ENCODE results near the gene RIOX2. TPM values are rescaled to one million over a fixed set of nuclear protein-coding genes. Genes with fewer than 3 reads are reported as not detected.
"Not testable (repeated sequence)": the region's sequence is repeated elsewhere in the genome, so short reads cannot be mapped to it uniquely, and the experiment has no call there.

Gene RIOX2
- total RNA-seq, result 15.1 TPM

DNA sequence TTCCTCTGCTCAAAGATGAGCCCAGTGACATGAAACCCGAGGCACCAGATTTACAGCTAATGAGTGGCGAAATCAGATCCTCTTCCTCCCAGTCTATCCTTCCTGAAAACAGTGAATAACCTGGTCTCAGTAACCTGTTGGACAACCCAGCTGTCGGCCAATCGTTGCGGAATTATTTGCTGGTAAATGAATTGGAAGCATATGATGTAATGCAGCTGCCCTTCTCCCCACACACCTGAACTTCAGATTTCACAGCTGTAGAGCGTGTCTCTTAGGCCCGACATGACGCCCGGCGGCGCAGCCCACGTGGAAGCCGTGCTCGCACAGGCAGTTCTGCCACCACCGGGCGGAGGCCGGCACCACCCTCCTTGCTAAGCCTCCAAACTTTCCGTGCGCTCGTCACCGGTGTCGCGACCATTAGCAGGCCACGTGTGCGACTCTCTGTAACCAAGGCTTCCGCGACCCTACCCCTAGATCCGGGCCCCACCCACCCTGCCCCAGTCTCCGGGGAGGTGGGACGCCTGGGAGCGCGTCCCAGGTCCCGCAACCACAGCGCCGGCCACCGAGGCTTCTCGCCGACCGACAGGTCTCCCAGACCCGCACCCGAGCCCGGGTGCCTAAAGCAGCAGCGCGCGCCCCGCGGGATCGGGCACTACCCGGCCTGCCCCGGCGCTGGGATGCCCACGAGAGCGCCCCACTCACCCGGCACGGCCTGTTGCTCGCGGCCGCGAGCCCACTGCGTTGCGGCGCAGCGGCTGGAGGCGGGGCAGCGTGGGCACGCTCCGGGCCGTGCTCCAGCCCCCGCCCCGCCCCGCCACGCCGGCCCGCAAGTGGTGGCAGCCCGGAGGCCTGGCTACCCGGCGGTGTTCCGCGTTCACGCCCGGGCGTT is at the start of gene RIOX2:
RIOX2 (minus strand) TSS at position 753 of the 889 bp plus-strand sequence. CDS start 4,838 bp downstream, outside the sequence.
- peak; percentile 46 to 83 (median 77) for DNase-seq (ENCODE audit: low read depth in 2 of 3, low spot score in 2 of 3)

DNA sequence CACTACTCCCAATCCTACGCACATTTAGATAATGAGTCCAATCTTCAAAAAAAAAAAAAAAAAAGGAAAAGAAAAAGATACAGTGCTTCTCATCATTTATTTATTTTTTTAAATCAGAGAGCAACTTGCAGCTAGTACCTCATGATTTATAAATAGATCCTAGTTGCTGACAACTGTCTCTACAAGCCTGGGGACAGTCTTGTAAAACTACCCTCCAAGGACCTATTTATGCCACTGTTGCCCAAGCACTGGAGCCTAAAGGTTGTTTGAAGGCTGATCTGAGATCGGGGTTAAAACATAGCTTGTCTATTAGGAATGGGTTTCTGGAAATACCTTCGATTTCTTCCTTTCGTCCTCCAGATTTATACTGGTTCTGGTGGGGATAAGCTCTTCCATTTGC is 48.2 kb upstream of the RIOX2 start:
- DNase-seq (ENCODE audit: low read depth in 2 of 3, low spot score in 2 of 3), result no peak

- no peak for DNase-seq (ENCODE audit: low read depth in 2 of 3, low spot score in 2 of 3)
These were observed 46.1 kb upstream of the RIOX2 start for GRCh38 chr3:98018301-98018700.

GRCh38 chr3:98014268-98014585 is 42.0 kb upstream of the RIOX2 start:
- no peak for DNase-seq (ENCODE audit: low read depth in 2 of 3, low spot score in 2 of 3)

DNA sequence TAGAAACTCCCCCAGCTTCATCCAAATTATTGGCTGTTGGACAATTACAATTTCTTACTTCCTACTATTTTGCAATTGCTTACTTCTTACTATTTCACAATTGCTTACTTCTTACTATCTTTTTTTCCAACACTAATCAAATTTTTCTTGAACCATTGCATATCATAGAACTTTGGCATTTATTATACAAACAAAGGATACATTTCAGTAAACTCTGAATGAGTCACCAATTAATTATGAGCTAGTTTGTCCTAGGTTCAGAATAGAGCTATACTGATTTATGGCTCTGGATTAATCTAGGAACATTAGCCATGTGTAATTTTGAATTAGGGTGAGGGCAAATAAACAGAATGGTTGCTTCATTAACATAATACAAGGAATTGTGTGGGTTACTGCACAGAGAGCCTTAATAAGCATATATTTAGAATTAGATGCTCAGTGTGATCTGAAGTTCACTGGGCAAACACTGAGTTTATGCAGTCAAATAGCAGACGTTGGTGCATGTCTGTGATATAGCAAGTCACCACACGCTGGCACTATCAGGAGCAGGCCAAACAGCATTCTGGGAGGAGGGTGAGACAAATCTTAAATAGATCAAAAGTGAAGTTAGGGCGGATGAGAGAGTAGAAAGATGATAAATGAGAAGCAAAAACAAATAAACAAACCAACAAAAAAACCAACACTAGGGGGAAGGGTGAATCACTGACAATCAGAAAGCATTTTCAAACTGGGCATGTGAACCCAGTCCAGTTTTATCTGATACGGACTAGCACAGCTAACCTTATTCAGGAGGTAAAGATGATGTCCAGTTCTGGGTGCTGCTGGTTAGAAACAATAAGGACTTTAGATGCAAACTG is 41.4 kb upstream of the RIOX2 start:
- no peak for DNase-seq (ENCODE audit: low read depth in 2 of 3, low spot score in 2 of 3)

GRCh38 chr3:98012979-98013378 is 40.7 kb upstream of the RIOX2 start:
- no peak for DNase-seq (ENCODE audit: low read depth in 2 of 3, low spot score in 2 of 3)

DNA sequence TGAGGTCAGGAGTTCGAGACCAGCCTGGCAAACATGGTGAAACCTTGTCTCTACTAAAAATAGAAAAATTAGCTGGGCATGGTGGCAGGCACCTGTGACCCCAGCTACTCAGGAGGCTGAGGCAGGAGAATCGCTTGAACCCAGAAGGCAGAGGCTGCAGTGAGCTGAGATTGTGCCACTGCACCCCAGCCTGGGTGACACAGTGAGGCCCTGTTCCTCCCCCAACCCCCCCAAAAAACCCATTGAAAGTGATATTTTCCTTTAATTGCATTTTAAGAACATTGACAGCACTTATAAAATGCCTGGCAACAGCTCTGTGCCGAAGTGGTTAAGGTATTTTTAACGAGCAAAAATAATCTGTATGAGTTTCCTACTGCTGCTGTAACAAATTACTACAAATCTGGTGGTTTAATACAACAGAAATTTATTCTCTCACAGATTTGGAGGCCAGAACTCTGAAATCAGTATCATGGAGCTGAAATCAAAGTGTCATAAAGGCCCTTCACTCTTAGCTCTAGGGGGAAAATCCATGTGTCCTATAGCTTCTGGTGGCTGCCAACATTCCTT is 38.7 kb upstream of the RIOX2 start:
- DNase-seq (ENCODE audit: low read depth in 2 of 3, low spot score in 2 of 3), result not testable (repeated sequence)

DNA sequence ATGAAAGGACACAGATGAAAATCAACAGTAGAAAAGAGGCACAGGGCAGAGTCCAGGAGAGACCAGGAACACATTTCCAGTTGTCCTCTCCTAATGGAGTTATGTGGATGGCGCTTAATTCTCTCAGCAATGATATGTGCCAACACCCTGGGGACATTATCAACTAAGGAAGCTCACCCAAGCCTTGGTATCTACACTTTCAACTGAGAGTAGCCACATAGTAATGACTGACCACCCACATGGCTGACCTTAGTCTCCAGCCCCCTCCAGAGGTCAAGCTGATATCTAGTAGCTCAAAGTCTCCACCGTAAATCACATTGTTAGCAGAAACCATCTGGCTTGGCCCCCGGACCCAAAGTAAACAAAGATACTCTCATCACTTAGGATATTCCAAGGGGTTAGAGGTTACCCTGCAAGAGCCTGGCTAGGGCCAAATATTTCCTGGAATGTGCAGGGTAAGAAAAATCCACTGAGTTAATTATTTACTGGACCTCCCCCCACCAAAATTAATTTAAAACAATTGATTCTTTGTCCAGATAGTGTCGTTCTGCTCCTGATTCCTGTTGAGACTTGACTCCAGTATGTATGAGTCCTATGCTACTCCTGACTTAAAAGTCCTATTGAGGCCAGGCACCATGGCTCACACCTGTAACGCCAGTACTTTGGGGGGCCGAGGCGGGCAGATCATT is 38.1 kb upstream of the RIOX2 start:
- DNase-seq (ENCODE audit: low read depth in 2 of 3, low spot score in 2 of 3), result no peak

GRCh38 chr3:98008855-98009254 is 36.6 kb upstream of the RIOX2 start:
- no peak for DNase-seq (ENCODE audit: low read depth in 2 of 3, low spot score in 2 of 3)

DNA sequence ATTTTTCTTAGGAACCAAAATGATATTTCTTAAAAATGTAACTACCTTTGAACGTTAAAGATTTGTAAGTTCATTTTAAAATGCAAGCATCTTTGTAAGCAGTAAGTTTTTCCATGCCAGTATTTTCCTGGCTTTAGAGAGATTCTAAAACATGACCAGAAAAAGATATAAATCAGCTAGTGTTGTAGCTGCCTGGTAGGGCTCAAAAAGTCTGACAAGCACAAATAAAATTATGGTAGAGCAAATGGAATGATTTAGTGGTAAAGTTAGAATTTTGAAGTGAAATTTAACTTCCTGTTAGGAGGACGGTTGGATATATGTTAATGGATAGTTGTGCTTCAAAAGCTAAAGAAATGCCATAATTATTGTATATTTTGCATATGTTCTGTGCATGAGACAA is 33.2 kb upstream of the RIOX2 start:
- DNase-seq (ENCODE audit: low read depth in 2 of 3, low spot score in 2 of 3), result no peak

DNA sequence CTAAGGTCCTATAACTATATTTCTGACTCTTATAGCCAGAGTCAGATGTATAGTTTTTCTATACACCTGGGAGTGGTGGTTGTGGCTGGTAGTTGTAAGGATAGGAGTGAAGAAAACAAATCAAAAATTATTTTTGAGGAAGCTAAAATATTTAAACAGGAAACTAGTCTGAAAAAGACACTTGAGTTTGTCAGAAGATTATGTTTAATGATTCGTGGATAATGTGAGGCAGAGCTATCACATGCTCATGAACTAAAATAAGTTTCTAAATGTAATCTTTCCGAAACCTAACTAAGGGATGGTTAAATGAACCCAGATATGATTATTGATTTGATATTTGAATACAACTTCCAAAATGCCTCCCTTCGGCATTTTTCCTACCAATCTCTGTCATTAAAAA is 32.5 kb upstream of the RIOX2 start:
- peak in 1 of 3 donors; percentile 15 for DNase-seq (ENCODE audit: low read depth in 2 of 3, low spot score in 2 of 3)

DNA sequence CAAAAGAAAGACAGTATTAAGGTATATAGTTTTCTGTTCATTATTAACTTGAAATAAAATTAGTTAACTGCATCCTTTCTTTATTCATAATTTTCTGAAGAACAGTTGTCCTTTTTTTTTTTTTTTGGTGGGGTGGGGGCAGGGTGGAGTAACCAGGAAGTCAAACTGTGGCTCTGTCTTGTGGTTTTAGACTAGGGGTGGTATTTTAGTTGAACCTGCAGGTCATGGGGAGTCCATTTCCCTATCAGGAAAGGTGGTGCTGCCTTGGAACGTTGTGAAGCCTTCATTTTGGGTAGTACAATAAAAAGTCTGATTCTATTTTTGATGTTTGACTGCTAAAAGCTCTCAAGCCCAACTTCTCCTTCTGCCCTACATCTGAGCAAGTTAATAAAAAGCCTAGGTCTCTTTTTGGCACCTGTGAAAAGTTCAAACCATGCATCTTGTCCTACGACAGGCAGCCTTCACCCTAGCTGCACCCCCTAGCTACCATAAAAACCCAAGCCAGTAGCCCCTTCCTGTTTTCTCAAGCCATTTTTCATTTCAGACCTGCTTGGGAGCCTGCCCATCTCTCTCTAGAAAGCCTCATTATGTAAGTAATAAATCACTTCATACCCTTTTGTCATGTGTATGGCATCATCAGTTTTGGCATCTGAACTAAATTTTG is 31.2 kb upstream of the RIOX2 start:
- peak in 2 of 3 donors; percentile 5 to 42 for DNase-seq (ENCODE audit: low read depth in 2 of 3, low spot score in 2 of 3)

DNA sequence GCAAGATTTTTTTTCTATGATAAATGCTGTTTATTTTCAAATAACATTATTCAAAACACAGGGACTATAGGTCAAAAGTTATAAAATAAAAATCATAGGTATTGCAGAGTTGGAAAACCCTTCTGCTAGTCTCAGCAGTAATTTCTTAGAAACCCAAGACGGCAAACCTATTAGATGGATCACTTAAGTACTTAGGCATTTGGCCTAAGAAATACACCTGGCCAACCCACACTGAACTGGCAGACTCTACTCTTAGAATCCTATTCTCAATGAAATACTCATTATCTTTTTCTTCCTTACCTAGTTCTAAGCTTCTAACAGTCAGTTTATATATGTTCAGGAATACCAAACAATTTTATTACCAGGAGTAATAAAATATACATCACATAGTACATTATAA is 30.5 kb upstream of the RIOX2 start:
- DNase-seq (ENCODE audit: low read depth in 2 of 3, low spot score in 2 of 3), result no peak

- DNase-seq (ENCODE audit: low read depth in 2 of 3, low spot score in 2 of 3), result no peak
These were observed 27.8 kb upstream of the RIOX2 start for GRCh38 chr3:97999994-98000393.

DNA sequence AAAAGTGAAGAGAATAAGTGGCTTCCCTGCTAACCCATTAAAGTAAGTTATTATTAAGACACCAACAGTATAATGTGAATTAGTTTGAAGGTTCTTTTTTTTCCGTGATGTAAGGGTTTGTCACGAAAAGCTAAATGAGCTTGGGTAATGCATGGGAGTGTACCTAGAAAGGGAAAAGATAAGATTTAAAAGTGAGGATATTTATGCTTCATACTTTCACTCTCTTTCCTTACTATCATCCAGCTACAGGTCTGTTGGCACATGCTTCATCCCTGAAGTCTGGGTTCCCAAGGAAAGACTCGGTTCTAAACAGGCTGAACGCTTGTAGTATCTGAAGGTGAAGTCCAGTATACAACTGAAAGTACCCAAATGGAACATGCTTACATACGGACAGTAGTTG is 26.9 kb upstream of the RIOX2 start:
- no peak for DNase-seq (ENCODE audit: low read depth in 2 of 3, low spot score in 2 of 3)

DNA sequence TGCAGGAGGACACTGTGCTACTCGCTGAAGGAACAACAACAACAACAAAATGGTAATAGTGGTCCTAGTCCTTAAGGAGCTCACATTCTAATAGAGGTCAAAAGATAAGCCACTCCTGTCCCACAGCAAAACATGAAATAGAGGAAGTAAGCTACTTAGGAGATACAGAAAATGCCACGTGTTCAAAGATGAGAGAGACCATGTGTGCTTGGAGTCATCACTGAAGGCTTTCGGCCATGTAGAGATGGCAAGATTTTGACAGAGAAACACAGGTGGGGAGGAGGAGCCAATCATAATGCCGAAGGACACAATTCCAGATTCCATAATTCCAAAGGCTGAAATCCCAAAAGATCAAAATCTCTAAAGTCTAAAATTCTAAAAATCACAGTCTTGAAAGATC is 24.8 kb upstream of the RIOX2 start:
- no peak for DNase-seq (ENCODE audit: low read depth in 2 of 3, low spot score in 2 of 3)

DNA sequence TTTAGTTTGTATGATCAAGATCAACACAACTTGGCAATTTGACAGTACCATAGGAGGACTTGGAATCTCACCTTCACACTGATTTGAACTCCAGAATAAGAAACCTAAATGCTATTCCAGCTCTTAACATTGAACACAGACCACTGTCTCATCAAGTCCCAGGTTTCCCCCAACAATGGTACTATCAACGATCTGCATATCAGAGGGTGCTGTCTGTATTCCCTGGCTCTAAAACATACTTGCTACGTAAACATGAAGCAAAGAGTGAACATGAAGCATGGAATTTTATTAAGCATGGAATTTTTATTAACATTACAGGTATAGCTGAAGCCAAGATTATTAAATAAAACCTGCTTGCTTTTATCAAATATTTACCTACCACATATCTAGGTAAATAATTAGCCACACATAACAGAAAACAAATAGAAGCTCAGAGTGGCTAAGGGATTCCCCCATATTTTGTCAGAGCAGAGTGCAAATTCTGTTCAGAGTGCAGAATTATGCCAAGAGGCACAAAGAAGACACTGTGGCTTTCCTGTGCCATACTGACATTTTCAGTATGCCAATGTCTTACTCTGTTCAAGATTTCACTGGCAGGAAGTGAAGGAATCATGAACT is 22.2 kb upstream of the RIOX2 start:
- DNase-seq (ENCODE audit: low read depth in 2 of 3, low spot score in 2 of 3), result no peak

GRCh38 chr3:97993526-97993925 is 21.3 kb upstream of the RIOX2 start:
- DNase-seq (ENCODE audit: low read depth in 2 of 3, low spot score in 2 of 3), result no peak

DNA sequence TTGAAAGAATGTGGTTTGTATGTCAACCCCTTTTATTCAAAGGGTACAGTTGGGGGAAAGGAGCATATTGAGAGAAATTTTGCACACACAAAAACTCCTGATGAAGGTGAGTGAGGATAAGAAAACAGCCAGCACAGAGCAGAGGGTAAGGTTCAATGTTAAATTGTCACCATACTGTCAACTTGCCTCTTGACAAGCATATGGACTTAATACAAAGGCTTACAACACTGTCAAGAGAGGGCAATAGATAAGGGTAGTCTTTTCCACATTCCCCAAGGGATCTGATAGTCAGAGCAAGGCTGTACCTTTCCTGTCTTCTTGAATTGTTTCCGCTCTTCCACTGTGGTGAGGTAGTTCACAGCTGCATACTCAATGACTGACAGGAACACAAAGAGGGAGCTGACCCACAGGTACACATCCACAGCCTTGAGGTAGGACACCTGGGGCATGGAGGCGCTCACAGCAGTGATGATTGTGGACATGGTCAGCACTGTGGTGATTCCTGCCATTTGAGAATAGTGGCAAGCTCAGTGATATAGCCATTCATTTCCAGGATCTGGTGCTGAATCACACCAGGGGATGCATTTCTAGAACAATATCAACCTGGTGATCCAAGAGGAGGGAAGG is 20.4 kb upstream of the RIOX2 start:
- no peak for DNase-seq (ENCODE audit: low read depth in 2 of 3, low spot score in 2 of 3)

DNA sequence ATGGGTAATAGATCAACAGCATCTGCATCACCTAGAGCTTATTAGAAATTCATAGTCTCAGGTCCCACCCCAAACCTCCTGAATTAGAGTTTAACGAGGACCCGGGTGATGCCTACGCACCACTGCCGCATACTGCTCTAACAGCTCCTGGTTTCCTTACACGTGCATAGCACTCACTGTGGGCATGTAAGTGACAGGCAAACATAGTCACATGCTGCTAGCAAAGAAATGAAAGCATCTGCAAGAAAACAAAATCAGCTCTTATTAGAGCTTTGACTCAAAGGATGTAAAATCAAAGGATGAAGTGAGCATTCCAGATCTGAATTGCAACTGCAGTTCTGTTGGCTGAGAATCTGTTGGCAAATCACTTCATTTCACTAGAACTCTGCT is 19.1 kb upstream of the RIOX2 start:
- no peak for DNase-seq (ENCODE audit: low read depth in 2 of 3, low spot score in 2 of 3)
